OCI-LY1 (cell line): ENCODE data around the gene GCNT3.

Source experiments
- H2AFZ ChIP-seq: fragments of 200-600 bp; sonication (generic), shearing (Covaris generic); 2 replicates; pipeline ENCODE4 v1.6.0; 2014; ENCODE audit warnings: antibody characterized with exemption, mild to moderate bottlenecking, low read length
- H3F3A ChIP-seq: fragments of 200-600 bp; sonication (generic), shearing (Covaris generic); 2 replicates; pipeline ENCODE4 v1.6.0; 2014; ENCODE audit warnings: mild to moderate bottlenecking, antibody characterized with exemption, low read length, moderate library complexity; ENCODE audit not compliant: insufficient read depth
- H3K27ac ChIP-seq: fragments of 200-600 bp; sonication (generic); 2 replicates; pipeline ENCODE4 v1.5.1; 2014; ENCODE audit warnings: low read length, mixed run types, mild to moderate bottlenecking, low read depth; ENCODE audit not compliant: poor library complexity, severe bottlenecking
- H3K27me3 ChIP-seq: fragments of 200-600 bp; sonication (generic); 2 replicates; pipeline ENCODE4 v1.6.0; 2014; ENCODE audit warnings: antibody characterized with exemption, mild to moderate bottlenecking, low read length, moderate library complexity; ENCODE audit not compliant: insufficient read depth
- H3K36me3 ChIP-seq: fragments of 200-600 bp; sonication (generic); 2 replicates; pipeline ENCODE4 v1.6.1; 2014; ENCODE audit warnings: mild to moderate bottlenecking, antibody characterized with exemption, low read length, moderate library complexity, mixed read lengths; ENCODE audit not compliant: insufficient read depth
- H3K4me1 ChIP-seq: fragments of 200-600 bp; sonication (generic); 2 replicates; pipeline ENCODE4 v1.5.1; 2014; ENCODE audit warnings: mild to moderate bottlenecking, low read length, moderate library complexity; ENCODE audit not compliant: insufficient read depth, severe bottlenecking
- H3K4me2 ChIP-seq: fragments of 200-600 bp; sonication (generic), shearing (Covaris generic); 2 replicates; pipeline ENCODE4 v1.6.1; 2014; ENCODE audit warnings: low read length
- H3K4me3 ChIP-seq: fragments of 200-600 bp; sonication (generic); 2 replicates; pipeline ENCODE4 v1.5.1; 2014; ENCODE audit warnings: low read length, low read depth, mild to moderate bottlenecking, mixed read lengths; ENCODE audit not compliant: poor library complexity, severe bottlenecking
- H3K79me2 ChIP-seq: fragments of 200-600 bp; shearing (Covaris generic); 2 replicates; pipeline ENCODE4 v1.6.1; 2016; ENCODE audit warnings: mixed run types, low read length, mixed read lengths; ENCODE audit not compliant: insufficient read depth
- H3K9ac ChIP-seq: fragments of 200-600 bp; sonication (generic), shearing (Covaris generic); 2 replicates; pipeline ENCODE4 v1.6.1; 2014; ENCODE audit warnings: mild to moderate bottlenecking, low read length, mixed read lengths
- H3K9me2 ChIP-seq: fragments of 200-600 bp; sonication (generic), shearing (Covaris generic); 2 replicates; pipeline ENCODE4 v1.6.1; 2014; ENCODE audit warnings: low read depth, mild to moderate bottlenecking, low read length, mixed read lengths
- H3K9me3 ChIP-seq: fragments of 200-600 bp; shearing (Covaris generic); 2 replicates; pipeline ENCODE4 v1.6.1; 2014; ENCODE audit warnings: low read length, mixed read lengths
- H4K20me1 ChIP-seq: fragments of 200-600 bp; sonication (generic), shearing (Covaris generic); 2 replicates; pipeline ENCODE4 v1.6.0; 2016; ENCODE audit warnings: mild to moderate bottlenecking, low read length; ENCODE audit not compliant: insufficient read depth
- EZH2 ChIP-seq: fragments of 200-600 bp; sonication (generic), shearing (Covaris generic); IDR thresholded peaks from 2 replicates; pipeline ENCODE4 v1.8.0; 2017; ENCODE audit warnings: borderline replicate concordance, mixed run types, mild to moderate bottlenecking, antibody characterized with exemption, low read length, moderate library complexity, mixed read lengths
- TF ChIP-seq, protein P1 (sequence below): fragments of 200-600 bp; sonication (generic), shearing (Covaris generic); IDR thresholded peaks from 2 replicates; pipeline ENCODE4 v1.5.1; 2017; ENCODE audit warnings: mild to moderate bottlenecking, antibody characterized with exemption, low read length, moderate library complexity, mixed read lengths

The GCNT3 gene

DNA sequence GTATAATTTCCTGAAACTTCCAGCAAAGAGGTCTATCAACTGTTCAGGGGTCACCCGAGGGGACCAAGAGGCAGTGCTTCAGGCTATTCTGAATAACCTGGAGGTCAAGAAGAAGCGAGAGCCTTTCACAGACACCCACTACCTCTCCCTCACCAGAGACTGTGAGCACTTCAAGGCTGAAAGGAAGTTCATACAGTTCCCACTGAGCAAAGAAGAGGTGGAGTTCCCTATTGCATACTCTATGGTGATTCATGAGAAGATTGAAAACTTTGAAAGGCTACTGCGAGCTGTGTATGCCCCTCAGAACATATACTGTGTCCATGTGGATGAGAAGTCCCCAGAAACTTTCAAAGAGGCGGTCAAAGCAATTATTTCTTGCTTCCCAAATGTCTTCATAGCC is 6.8 kb downstream of the GCNT3 start:
- H3K36me3 ChIP-seq, result no peaks in the 10 kb centered on the region

DNA sequence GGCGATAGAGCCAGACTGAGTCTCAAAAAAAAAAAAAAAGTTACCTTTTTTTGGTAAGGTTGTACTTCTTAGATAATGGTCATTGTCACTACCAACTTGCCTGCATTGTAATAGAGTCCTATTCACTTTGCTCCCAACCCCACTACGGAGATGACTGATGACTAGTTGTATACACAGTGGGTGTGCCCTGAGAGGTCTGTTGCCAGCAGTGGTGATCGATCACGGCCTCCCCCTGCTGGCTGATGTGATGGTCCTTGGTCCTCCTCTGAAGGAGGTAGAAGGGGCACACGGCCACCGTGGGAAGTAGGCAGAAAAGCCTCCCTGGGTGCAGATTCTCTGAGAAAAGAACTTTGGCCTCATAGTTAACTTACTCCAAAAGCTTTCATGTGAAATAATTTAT is 10.7 kb downstream of the GCNT3 start:
- H3K36me3 ChIP-seq, result no peaks in the 10 kb centered on the region
- H3K9me2 ChIP-seq, result no peaks in the 10 kb centered on the region
- H3K4me1 ChIP-seq, result no peaks in the 10 kb centered on the region
- H3K27me3 ChIP-seq, result no peaks in the 10 kb centered on the region; the same call in 1 of the 2 replicates
- no peak overlapping the region for H2AFZ ChIP-seq
- H3K27ac ChIP-seq, result no peak overlapping the region
- no peaks in the 10 kb centered on the region for H3K9me3 ChIP-seq
- no peaks in the 10 kb centered on the region for H3K79me2 ChIP-seq
- H4K20me1 ChIP-seq, result no peaks in the 10 kb centered on the region
- no peak overlapping the region for H3K9ac ChIP-seq
- H3K4me3 ChIP-seq, result no peak overlapping the region
- TF ChIP-seq EZH2, result no peak
- TF ChIP-seq, protein P1, sequence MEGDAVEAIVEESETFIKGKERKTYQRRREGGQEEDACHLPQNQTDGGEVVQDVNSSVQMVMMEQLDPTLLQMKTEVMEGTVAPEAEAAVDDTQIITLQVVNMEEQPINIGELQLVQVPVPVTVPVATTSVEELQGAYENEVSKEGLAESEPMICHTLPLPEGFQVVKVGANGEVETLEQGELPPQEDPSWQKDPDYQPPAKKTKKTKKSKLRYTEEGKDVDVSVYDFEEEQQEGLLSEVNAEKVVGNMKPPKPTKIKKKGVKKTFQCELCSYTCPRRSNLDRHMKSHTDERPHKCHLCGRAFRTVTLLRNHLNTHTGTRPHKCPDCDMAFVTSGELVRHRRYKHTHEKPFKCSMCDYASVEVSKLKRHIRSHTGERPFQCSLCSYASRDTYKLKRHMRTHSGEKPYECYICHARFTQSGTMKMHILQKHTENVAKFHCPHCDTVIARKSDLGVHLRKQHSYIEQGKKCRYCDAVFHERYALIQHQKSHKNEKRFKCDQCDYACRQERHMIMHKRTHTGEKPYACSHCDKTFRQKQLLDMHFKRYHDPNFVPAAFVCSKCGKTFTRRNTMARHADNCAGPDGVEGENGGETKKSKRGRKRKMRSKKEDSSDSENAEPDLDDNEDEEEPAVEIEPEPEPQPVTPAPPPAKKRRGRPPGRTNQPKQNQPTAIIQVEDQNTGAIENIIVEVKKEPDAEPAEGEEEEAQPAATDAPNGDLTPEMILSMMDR, result peak; percentile 51
- H3K4me2 ChIP-seq, result no peak overlapping the region
- H3F3A ChIP-seq, result no peaks in the 10 kb centered on the region

More for the DNA sequence above, 6.8 kb downstream of the GCNT3 start:
- H3K4me3 ChIP-seq, result no peak overlapping the region
- no peaks in the 10 kb centered on the region; the same call in 1 of the 2 replicates for H3K27me3 ChIP-seq
- no peaks in the 10 kb centered on the region for H3F3A ChIP-seq
- peaks cover 9% of the 10 kb centered on the region for H3K4me1 ChIP-seq
- H3K9me3 ChIP-seq, result no peaks in the 10 kb centered on the region
- TF ChIP-seq EZH2, result no peak
- TF ChIP-seq, protein P1, result no peak
- H4K20me1 ChIP-seq, result no peaks in the 10 kb centered on the region
- H3K9me2 ChIP-seq, result no peaks in the 10 kb centered on the region
- no peak overlapping the region for H3K4me2 ChIP-seq
- H3K27ac ChIP-seq, result no peak overlapping the region
- no peaks in the 10 kb centered on the region for H3K79me2 ChIP-seq
- H2AFZ ChIP-seq, result no peak overlapping the region
- no peak overlapping the region for H3K9ac ChIP-seq

DNA sequence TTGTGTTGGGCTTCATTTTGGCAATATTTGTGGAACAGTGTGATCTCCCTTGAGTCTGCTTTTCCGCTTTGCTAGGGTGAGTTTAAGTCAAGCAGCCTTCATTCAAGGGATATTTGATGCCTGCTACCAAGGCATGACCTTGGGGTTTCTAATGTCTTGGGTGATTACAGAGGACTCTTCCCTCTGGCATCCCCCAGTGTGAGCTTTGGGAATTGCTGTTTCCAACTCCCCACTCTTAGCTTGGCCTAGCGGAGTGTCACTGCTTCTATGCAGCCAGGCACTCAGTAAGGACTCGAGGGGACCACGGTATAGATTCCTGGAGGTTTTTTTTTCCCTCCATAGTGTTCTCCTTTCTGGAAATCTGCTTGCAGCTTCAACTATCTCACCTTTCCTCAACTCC is 21.1 kb downstream of the GCNT3 start:
- H4K20me1 ChIP-seq, result no peaks in the 10 kb centered on the region
- no peaks in the 10 kb centered on the region for H3K27me3 ChIP-seq
- no peaks in the 10 kb centered on the region for H3K9me3 ChIP-seq
- H3F3A ChIP-seq, result no peaks in the 10 kb centered on the region
- H3K27ac ChIP-seq, result no peak overlapping the region
- no peak overlapping the region for H3K9ac ChIP-seq
- peaks cover 4% of the 10 kb centered on the region; the same call in 1 of the 2 replicates for H3K36me3 ChIP-seq
- H3K4me2 ChIP-seq, result no peak overlapping the region
- no peaks in the 10 kb centered on the region for H3K4me1 ChIP-seq
- no peaks in the 10 kb centered on the region for H3K79me2 ChIP-seq
- TF ChIP-seq, protein P1, result no peak
- no peak for TF ChIP-seq EZH2
- H2AFZ ChIP-seq, result no peak overlapping the region
- H3K4me3 ChIP-seq, result no peak overlapping the region
- no peaks in the 10 kb centered on the region for H3K9me2 ChIP-seq
